WERI-Rb-1 (cell line): ENCODE measurements around the gene SORD.

Source experiments
- DNase-seq: peaks from one replicate; pipeline ENCODE4 v3.0.0-alpha.2; 2020
- H3K27ac ChIP-seq: fragments of 250-450 bp; sonication (Bioruptor Pico); 2 replicates; pipeline ENCODE4 v1.5.1; 2020; ENCODE audit warnings: mild to moderate bottlenecking, moderate library complexity
- H3K27me3 ChIP-seq: fragments of 250-450 bp; sonication (Bioruptor Pico); 2 replicates; pipeline ENCODE4 v1.5.1; 2021; ENCODE audit warnings: mild to moderate bottlenecking, low read depth, moderate library complexity; ENCODE audit not compliant: insufficient read depth, severe bottlenecking
- H3K36me3 ChIP-seq: fragments of 250-450 bp; sonication (Bioruptor Pico); 2 replicates; pipeline ENCODE4 v1.5.1; 2020; ENCODE audit warnings: mild to moderate bottlenecking, moderate library complexity
- H3K4me3 ChIP-seq: 2 replicates; pipeline ENCODE4 v1.5.1; 2011; ENCODE audit warnings: low read depth, mild to moderate bottlenecking, control low read depth, low read length
- H3K9me3 ChIP-seq: fragments of 250-450 bp; sonication (Bioruptor Pico); 2 replicates; pipeline ENCODE4 v1.5.1; 2021; ENCODE audit warnings: mild to moderate bottlenecking, moderate library complexity; ENCODE audit not compliant: severe bottlenecking
- CTCF ChIP-seq: IDR thresholded peaks from 2 replicates; pipeline ENCODE4 v1.5.1; 2011; ENCODE audit warnings: low read depth, mild to moderate bottlenecking, control low read depth, inconsistent platforms, low read length

SORD gene

DNA sequence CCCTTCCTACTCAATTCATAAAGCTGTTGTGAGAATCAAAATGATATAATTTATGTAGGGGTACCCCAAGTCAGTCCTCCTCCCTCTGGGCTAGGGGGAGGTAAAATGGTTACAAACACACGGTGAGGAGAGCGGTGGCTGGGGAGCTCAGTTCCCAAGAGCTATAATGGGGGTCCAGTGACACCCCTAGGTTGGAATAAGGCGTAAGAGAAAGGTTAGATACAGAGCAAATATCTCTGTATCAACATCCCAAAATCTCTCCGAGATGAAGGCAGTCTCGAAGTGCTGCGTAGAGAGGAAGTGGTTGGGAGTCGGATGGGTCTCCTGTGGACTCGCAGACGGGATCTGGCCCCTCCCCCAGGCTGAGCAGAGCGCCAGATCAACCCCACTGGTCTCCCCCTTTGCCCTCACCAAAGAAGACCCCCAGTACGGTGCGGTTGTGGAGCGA, 89.2 kb downstream of the SORD start:
- Histone ChIP-seq H3K27ac (no peak overlapping the region), H3K27me3 (peaks cover 50% of the 10 kb centered on the region), H3K9me3 (no peaks in the 10 kb centered on the region), H3K4me3 (peak overlapping the region; percentile 30), H3K36me3 (no peaks in the 10 kb centered on the region)
- TF ChIP-seq CTCF = no peak
- DNase-seq = no peak

DNA sequence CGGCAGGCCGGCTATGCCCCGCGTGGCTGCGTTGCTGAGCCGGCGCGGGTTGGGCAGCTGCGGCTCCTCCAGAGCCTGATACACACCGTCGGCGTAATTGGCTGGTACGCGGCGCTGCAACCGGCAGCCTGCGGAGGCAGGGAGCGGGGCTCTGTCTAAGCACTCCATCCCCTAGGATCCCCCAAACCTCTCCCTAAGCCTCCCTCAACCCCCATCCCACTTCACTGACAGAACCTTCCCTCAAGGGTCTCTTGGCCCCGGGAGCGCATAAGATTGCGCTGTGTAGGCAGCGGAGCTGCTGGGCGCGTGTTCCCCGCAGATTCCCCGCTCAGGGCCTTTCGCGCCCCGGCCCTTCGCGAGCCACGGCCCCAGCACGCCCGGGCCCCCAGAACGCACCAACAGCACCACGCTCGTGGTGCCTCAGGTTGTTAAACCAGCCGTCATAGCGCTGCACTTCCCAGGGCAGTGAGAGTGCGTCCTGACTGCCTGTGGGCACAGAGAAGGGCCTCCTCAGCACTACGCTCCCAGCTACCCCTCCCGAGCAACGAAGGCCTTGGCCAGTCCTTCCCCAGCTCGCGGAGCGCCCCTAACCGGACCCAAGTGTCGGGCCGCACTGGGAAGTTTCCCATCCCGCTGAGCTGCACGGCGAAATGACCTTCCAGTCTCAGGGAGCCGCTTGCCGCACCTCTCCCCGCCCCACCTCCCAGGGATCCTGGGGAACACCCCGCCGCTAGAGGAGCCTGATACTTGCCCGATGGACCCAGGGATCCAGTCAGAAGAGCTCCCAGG, 89.8 kb downstream of the SORD start:
- TF ChIP-seq CTCF = no peak
- H3K36me3 ChIP-seq = no peaks in the 10 kb centered on the region
- DNase-seq = peak; percentile 20
- peak overlapping the region; percentile 30 for H3K4me3 ChIP-seq
- peaks cover 50% of the 10 kb centered on the region for H3K27me3 ChIP-seq
- H3K27ac ChIP-seq = no peak overlapping the region
- no peaks in the 10 kb centered on the region for H3K9me3 ChIP-seq

DNA sequence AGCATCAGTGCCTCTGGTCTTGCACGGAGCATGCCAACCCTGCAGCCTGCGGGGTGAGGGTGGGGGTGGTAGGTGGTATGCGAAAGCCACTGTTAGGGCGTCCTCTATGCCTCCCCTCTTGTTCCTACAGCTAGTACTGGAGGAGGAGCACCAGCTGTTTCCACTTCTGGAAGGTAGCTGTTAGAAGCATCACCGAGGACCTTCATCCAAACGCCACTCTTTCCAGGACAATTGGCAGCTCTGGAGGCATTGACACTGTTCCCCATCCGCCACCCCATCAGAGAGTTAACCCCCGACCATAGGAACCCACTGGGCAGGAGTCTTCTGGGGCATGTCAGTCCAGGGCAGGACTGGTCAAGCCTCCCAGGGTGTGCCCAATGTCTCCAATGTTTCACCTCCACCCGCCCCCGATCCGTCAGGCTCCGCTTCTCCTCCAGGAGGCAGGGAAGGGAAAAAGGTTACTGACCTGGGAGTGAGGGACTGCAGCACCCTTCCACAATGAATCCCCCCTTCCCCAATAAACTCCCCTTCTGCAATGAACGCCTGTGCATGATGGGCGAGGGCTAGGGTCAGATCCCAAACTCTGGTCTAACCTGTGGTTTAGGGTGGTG, 90.5 kb downstream of the SORD start:
- no peak for DNase-seq
- no peak for TF ChIP-seq CTCF
- Histone ChIP-seq H3K27me3 (peaks cover 50% of the 10 kb centered on the region), H3K27ac (no peak overlapping the region), H3K9me3 (no peaks in the 10 kb centered on the region), H3K4me3 (no peak overlapping the region; the same call in 1 of the 2 replicates), H3K36me3 (no peaks in the 10 kb centered on the region)

GRCh38 chr15:45114076-45114750, 91.2 kb downstream of the SORD start, which contains the start of the genes DUOX2 and DUOXA2:
Gene DUOX2 (minus strand): TSS chr15:45114172. CDS start chr15:45113411, 761 bp downstream.
Gene DUOXA2 (plus strand): TSS chr15:45114326. CDS start chr15:45114606, 280 bp downstream.
- H3K36me3 ChIP-seq = no peaks in the 10 kb centered on the region
- H3K9me3 ChIP-seq = no peaks in the 10 kb centered on the region
- TF ChIP-seq CTCF = no peak
- H3K27me3 ChIP-seq = peaks cover 50% of the 10 kb centered on the region
- H3K27ac ChIP-seq = no peak within 1 kb of the TSS
- H3K4me3 ChIP-seq = peak within 1 kb of the TSS; percentile 33
- DNase-seq = peak; percentile 26

DNA sequence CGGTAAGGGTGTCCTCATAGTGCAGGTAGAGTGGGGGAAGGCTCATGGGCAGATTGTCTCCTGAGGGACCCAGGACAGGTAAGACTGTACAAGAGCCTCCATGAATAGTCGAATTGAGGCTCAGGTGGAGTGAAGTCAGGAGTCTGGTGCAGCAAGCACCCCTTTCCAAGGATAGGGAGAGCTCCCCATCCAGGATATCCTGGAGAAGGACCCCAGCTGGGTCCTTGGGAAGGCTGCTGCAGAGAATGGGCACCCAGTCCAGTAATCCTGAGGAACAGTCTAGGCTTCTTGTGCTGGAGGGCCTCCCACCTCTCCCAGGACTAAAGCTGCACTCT, 91.7 kb downstream of the SORD start:
- no peaks in the 10 kb centered on the region for H3K36me3 ChIP-seq
- peak overlapping the region; percentile 33; the same call in 1 of the 2 replicates for H3K4me3 ChIP-seq
- no peaks in the 10 kb centered on the region for H3K9me3 ChIP-seq
- DNase-seq = no peak
- TF ChIP-seq CTCF = no peak
- no peak overlapping the region for H3K27ac ChIP-seq
- H3K27me3 ChIP-seq = peaks cover 47% of the 10 kb centered on the region
